Mesothelial cell of epicardium (in vitro differentiated cells): ENCODE measurements around the gene FOXL3. TPM values are rescaled to one million over a fixed set of nuclear protein-coding genes. Genes with fewer than 3 reads are reported as not detected.
"Not testable (repeated sequence)": the region's sequence is repeated elsewhere in the genome, so short reads cannot be mapped to it uniquely, and the experiment has no call there.

Source experiments
- DNase-seq, 2 experiments: peaks; one replicate each; pipeline ENCODE4 v3.0.0; 2021; ENCODE audit warnings: low spot score in 2 of 2; ENCODE audit not compliant: unreplicated experiment in 2 of 2
- H3K27ac Mint-ChIP-seq: 2 replicates; pipeline ENCODE4 v1.8.0; 2021; ENCODE audit warnings: mixed read lengths
- H3K27me3 Mint-ChIP-seq: 2 replicates; pipeline ENCODE4 v1.8.0; 2021; ENCODE audit warnings: low read depth, mixed read lengths
- H3K36me3 Mint-ChIP-seq: 2 replicates; pipeline ENCODE4 v1.8.0; 2021; ENCODE audit warnings: mixed read lengths
- H3K4me1 Mint-ChIP-seq: 2 replicates; pipeline ENCODE4 v1.8.0; 2021; ENCODE audit warnings: mixed read lengths
- H3K4me3 Mint-ChIP-seq: 2 replicates; pipeline ENCODE4 v1.8.0; 2021; ENCODE audit warnings: mild to moderate bottlenecking, moderate library complexity, mixed read lengths
- H3K9me3 Mint-ChIP-seq: 2 replicates; pipeline ENCODE4 v1.8.0; 2021; ENCODE audit warnings: mixed read lengths
- total RNA-seq: library from RNA; stranded (reverse); gene quantifications from 3 replicates; pipeline ENCODE4 v1.2.1, GENCODE V29; 2021
- TF ChIP-seq, protein P1 (sequence below): fragments of 200-600 bp; sonication (generic); IDR thresholded peaks from one replicate; pipeline ENCODE4 v1.5.0; 2021; ENCODE audit warnings: antibody characterized with exemption; ENCODE audit not compliant: unreplicated experiment

Gene FOXL3
- total RNA-seq, 1 donor from 2014 or later: not detected

DNA sequence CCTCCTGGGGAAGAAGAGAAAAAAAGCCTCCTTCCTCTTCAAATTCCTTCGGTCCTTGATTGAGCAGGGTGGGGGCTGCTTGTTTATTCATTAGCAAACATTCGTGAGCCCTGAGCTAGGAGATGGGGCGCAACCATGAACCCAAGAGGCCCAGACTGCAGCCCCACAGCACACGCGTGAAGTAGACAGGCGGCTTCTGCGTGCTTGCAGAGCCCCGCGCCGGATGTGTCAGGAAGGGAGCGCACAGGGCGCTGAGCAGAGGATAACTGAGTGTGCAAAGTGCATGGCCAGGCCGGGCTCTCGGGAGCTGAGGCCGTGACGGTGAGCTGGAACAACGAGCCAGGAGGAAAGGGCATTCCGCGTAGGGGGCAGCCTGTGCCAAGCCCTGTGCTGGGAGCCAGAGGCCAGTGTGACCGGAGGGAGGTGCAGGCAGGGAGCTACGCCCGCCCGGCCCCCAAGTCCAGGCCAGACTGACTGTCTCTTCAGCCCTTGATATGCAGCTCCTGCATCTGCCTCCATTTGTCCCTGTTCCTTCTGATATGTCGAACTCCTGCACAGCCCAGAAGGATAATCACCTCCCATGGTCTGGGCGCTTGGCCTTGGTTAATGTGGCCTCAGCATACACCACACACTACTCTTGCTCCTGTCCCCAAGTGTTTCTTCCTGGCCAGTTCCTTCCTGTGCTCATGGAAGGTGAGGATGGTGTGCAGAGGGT lies 4.6 kb downstream of the FOXL3 start:
- H3K27me3 Mint-ChIP-seq: peaks cover 66% of the 10 kb centered on the region
- no peak for DNase-seq
- H3K36me3 Mint-ChIP-seq: no peaks in the 10 kb centered on the region
- H3K27ac Mint-ChIP-seq: no peak overlapping the region
- TF ChIP-seq, protein P1, sequence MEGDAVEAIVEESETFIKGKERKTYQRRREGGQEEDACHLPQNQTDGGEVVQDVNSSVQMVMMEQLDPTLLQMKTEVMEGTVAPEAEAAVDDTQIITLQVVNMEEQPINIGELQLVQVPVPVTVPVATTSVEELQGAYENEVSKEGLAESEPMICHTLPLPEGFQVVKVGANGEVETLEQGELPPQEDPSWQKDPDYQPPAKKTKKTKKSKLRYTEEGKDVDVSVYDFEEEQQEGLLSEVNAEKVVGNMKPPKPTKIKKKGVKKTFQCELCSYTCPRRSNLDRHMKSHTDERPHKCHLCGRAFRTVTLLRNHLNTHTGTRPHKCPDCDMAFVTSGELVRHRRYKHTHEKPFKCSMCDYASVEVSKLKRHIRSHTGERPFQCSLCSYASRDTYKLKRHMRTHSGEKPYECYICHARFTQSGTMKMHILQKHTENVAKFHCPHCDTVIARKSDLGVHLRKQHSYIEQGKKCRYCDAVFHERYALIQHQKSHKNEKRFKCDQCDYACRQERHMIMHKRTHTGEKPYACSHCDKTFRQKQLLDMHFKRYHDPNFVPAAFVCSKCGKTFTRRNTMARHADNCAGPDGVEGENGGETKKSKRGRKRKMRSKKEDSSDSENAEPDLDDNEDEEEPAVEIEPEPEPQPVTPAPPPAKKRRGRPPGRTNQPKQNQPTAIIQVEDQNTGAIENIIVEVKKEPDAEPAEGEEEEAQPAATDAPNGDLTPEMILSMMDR: no peak
- H3K9me3 Mint-ChIP-seq: no peaks in the 10 kb centered on the region
- H3K4me3 Mint-ChIP-seq: no peak overlapping the region
- peaks cover 2% of the 10 kb centered on the region for H3K4me1 Mint-ChIP-seq

DNA sequence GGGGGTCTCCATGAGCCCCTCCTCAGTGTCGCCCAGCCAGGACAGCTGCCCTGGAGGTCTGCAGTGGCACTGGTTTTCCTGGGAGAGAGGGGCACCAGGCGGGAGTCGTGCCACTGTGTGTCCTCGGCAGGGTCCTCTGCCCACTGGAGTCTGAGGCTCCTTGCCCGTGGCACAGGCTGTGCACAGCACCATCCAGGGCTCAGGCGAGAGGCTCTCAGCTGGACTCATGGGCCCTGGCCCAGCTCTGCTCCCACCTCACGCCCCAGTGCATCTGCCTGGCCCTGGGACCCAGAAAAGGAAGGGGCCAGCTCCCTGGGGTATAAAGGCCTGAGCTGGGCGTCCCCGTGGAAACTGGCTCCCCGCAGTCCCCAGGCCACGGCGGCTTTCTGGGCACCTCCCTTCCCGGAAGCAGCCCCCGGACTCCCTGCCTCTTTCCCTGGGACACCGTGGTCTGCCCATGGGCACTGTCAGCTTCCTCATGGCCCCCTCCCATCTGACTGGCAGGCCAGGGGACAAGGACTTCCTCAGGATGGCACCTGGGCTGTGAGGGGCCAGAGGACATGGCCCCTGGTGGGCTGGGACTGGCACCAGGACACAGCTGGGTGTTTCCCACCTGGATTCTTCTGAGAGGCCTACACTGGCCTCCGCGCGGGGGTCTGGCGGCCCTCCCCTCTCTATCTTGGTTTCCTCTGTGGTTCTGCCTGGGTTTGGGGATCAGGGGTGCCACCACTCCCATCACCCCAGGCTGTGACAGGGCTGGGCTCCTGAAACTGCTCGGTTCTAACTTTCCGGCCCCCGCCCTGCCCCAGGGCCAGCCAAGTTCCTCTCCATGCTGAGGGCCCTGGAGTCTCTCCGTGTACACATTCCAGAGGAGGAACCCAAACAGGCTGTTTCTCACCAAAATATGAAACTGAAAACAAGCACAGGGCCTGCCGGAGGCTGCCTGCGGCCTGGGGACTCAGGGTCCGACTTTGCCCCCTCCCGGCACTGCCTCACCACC lies 5.5 kb downstream of the FOXL3 start:
- Mint-ChIP-seq H3K27ac (no peak overlapping the region), H3K9me3 (no peaks in the 10 kb centered on the region), H3K27me3 (peaks cover 62% of the 10 kb centered on the region), H3K36me3 (no peaks in the 10 kb centered on the region), H3K4me1 (peaks cover 2% of the 10 kb centered on the region), H3K4me3 (no peak overlapping the region)
- DNase-seq: no peak
- TF ChIP-seq, protein P1: no peak

DNA sequence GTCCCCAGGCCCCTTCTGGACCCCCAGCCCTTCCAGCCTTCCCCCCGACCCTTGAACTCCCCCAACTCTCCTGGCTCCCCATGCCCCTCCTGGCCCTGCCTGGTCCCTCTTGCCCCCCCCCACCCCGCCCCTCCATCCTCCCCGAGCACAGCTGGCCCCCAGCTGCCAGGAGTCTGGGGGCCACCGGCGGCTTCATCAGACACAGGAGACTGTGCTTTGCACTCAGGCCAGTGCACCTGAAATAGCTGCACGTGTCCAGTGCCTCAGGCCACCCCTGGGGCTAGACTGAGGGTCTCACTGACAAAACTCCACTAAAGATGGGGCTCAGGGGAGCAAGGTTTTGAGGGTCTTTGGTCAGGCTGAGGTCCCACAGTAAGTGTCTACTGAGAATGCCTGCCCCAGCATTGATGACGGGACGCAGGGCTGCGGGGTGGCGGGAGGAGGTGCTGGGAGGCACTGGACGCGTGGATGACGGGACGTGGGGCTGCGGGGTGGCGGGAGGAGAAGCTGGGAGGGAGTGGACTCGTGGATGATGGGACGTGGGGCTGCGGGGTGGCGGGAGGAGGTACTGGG lies 6.5 kb downstream of the FOXL3 start:
- Mint-ChIP-seq H3K9me3 (no peaks in the 10 kb centered on the region), H3K27me3 (peaks cover 57% of the 10 kb centered on the region), H3K4me1 (peaks cover 2% of the 10 kb centered on the region), H3K36me3 (no peaks in the 10 kb centered on the region), H3K27ac (no peak overlapping the region), H3K4me3 (no peak overlapping the region)
- DNase-seq: no peak
- TF ChIP-seq, protein P1: no peak

DNA sequence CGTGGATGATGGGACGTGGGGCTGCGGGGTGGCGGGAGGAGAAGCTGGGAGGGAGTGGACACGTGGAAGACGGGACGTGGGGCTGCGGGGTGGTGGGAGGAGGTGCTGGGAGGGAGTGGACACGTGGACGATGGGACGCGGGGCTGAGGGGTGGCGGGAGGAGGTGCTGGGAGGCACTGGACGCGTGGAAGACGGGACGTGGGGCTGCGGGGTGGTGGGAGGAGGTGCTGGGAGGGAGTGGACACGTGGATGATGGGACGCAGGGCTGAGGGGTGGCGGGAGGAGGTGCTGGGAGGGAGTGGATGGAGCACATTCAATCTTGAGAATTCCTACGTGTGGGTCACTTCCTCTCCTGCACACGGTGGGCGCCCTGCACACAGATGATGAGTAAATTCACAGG lies 7.2 kb downstream of the FOXL3 start:
- peaks cover 50% of the 10 kb centered on the region for H3K27me3 Mint-ChIP-seq
- H3K4me3 Mint-ChIP-seq, H3K36me3 Mint-ChIP-seq, H3K9me3 Mint-ChIP-seq, H3K27ac Mint-ChIP-seq, DNase-seq, H3K4me1 Mint-ChIP-seq: not testable (repeated sequence)

DNA sequence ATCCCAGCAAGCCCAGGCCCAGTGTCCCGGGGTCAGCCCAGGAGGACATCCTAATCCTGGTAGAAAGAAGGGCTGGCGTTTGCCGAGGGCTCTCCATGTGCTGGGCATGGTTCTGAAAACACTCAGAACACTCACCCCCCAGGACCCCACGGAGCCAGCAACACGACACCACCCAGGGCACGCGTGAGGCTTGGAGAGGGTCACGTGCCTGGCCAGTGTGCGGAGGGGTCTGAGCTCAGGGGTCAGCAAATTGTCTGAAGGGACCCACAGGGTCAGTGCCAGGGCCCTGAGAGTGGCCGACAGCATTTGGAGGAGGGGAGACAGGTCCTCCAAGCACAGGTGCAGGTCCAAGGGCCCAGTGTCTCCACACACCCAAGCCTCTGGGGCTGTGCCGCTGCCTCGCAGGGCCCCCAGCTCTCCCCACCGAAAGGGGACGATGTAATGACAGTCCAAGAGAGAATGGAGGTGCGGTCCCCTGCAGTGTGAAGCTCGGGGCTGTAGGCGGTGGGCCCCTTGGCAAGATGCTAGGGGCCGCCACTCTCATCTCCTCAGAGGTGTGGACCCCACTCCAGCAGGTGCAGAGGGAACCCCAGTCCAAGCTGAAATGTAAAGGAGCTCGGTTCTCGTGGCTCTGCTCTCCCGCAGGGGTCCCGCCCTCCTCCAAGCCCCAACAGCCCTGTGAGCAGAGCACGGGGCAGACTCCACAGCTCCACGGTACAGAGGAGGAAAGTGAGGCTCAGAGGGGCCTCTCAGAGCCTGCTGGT lies 7.8 kb downstream of the FOXL3 start:
- Mint-ChIP-seq H3K4me1 (peaks cover 2% of the 10 kb centered on the region), H3K9me3 (no peaks in the 10 kb centered on the region), H3K36me3 (no peaks in the 10 kb centered on the region), H3K27ac (no peak overlapping the region), H3K4me3 (no peak overlapping the region), H3K27me3 (peaks cover 44% of the 10 kb centered on the region)
- TF ChIP-seq, protein P1: no peak
- no peak for DNase-seq
